ENCODE measurements around the gene SEMA3G.

Gene SEMA3G

DNA sequence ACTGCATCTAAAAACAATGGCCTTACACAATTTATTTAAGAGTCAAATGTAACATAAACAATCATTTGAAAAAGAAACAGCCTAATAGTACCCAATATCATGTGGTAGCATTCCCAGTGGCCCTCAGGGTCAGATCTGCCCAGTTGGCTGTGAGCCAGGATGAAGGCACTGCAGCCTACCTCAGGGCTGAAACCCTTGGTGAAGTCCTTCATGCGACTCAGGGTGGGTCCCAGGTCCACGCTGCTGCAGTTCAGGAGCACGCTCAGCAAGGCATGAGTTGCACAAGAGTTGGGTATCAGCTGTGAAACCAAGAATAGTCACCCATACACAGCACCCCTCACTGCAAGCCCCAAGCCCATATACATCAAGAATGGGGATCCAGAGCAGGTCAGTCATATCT is 37.1 kb downstream of the SEMA3G start:
- H3K27me3 Mint-ChIP-seq (ENCODE audit: low read depth): no peaks in the 10 kb centered on the region
- H3K27ac Mint-ChIP-seq: peak overlapping the region; percentile 96
- peaks cover 25% of the 10 kb centered on the region for H3K4me1 Mint-ChIP-seq (ENCODE audit: low read depth)
- peak overlapping the region; percentile 82 for H3K4me3 Mint-ChIP-seq
- H3K9me3 Mint-ChIP-seq: no peaks in the 10 kb centered on the region
- peaks cover 41% of the 10 kb centered on the region for H3K36me3 Mint-ChIP-seq (ENCODE audit: low read depth)
- DNase-seq (ENCODE audit: low spot score): no peak

DNA sequence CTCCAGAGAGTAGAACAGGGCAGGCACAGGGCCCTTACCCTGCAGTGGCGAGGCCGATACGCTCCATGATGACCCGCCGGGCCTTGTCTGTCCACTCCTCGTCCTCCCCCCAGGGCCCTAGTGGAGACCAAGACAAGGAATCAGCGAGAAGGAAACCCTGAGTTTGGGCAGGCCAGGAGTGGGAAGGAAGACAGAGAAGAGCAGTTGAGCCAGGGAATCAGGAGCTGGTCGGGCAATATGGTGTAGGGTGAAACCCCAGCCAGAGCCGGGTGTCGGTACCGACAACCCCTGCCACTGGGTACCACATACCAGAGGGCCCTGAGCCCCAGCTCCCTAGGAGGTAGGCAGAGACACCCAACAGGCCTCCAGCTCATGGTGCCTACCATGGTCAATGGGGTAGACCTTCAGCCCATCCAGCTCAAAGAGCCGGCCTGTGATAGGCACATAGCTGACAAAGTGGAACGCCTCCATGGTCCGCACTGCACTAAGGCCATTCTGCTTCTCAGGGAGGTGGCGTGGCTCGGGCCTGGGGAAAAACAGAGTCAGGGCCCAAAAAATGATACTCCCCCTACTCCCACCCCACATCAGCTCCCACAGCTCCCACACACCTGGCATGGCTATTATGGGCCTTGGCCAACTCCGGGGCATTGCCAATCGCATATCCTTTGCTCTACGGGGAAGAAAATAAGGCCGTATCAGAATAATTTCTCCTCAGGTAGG is 38.0 kb downstream of the SEMA3G start:
- Mint-ChIP-seq H3K27me3 (ENCODE audit: low read depth) (no peaks in the 10 kb centered on the region), H3K4me3 (no peak overlapping the region), H3K36me3 (ENCODE audit: low read depth) (peaks cover 45% of the 10 kb centered on the region), H3K27ac (no peak overlapping the region), H3K9me3 (no peaks in the 10 kb centered on the region), H3K4me1 (ENCODE audit: low read depth) (peaks cover 20% of the 10 kb centered on the region)
- DNase-seq (ENCODE audit: low spot score): no peak

DNA sequence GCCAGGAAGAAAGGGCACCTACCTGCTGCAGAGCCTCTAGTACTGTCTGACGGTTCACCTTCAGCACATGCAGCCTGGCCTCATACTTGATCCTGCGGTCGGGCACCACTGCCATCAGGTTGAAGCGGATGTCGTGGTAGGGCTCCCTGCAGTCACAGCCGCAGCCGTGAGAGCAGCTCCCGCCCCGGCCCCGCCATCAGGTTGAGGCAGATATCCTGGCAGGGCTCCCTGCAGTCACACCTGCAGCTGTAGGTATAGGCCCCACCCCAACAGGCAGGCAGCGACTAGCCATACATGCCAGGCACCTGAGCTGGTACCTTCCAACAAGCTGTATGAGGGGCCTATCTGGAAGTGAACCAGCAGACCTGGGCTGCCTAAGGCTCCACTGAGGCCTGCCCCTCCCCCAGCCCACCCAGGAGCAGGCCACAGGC is 38.7 kb downstream of the SEMA3G start:
- Mint-ChIP-seq H3K4me1 (ENCODE audit: low read depth) (peaks cover 14% of the 10 kb centered on the region), H3K4me3 (no peak overlapping the region), H3K36me3 (ENCODE audit: low read depth) (peaks cover 52% of the 10 kb centered on the region), H3K9me3 (no peaks in the 10 kb centered on the region), H3K27ac (no peak overlapping the region), H3K27me3 (ENCODE audit: low read depth) (no peaks in the 10 kb centered on the region)
- no peak for DNase-seq (ENCODE audit: low spot score)

DNA sequence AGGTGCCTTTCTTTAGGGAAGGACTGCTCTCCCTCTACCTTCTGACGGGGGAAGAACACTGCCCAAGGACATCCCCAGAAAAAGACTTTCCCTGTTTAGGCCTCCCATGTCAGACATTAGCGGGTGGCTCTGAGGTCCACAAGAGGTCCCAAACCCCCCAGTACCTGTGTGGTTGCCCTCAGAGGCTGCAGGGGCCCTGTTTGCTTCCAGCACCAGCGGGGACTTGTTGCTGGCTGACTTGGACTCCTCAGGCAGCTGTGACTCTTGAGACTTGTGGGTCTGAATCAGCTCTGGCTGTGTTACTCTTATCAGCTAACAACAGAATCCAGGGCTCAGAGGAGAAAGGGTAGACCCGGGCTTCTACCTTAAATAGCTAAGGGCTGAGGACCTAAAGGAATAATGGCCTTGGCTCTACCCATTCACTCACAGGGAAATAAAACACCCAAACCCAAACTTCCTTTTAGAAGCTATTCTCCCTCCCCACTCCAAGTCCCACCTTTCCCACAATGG is 39.2 kb downstream of the SEMA3G start:
- Mint-ChIP-seq H3K27ac (no peak overlapping the region), H3K36me3 (ENCODE audit: low read depth) (peaks cover 55% of the 10 kb centered on the region), H3K9me3 (no peaks in the 10 kb centered on the region), H3K27me3 (ENCODE audit: low read depth) (no peaks in the 10 kb centered on the region), H3K4me3 (no peak overlapping the region), H3K4me1 (ENCODE audit: low read depth) (peaks cover 10% of the 10 kb centered on the region)
- no peak for DNase-seq (ENCODE audit: low spot score)

DNA sequence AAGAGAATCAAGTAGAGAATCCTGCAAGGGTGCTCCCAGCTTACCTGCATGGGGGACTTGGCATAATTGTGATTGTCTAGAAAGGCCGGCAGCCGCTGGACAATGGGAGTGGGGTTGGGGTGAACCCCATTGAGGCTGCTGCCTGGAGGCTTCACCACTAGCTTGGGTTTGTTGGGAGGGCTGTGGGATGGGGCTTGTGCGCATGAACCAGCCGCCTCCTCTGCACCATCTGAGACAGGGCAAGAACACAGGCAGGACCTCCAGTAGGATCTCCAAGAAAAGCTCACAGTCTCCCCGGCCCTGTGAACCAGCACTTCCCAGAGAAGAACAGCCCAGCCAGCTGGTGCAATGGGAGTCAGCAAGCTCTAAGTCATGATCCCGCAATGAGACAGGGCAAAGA is 39.8 kb downstream of the SEMA3G start:
- H3K27ac Mint-ChIP-seq: peak overlapping the region; percentile 53
- H3K9me3 Mint-ChIP-seq: no peaks in the 10 kb centered on the region
- peaks cover 10% of the 10 kb centered on the region for H3K4me1 Mint-ChIP-seq (ENCODE audit: low read depth)
- H3K4me3 Mint-ChIP-seq: no peak overlapping the region
- peaks cover 55% of the 10 kb centered on the region for H3K36me3 Mint-ChIP-seq (ENCODE audit: low read depth)
- no peaks in the 10 kb centered on the region for H3K27me3 Mint-ChIP-seq (ENCODE audit: low read depth)
- DNase-seq (ENCODE audit: low spot score): no peak

DNA sequence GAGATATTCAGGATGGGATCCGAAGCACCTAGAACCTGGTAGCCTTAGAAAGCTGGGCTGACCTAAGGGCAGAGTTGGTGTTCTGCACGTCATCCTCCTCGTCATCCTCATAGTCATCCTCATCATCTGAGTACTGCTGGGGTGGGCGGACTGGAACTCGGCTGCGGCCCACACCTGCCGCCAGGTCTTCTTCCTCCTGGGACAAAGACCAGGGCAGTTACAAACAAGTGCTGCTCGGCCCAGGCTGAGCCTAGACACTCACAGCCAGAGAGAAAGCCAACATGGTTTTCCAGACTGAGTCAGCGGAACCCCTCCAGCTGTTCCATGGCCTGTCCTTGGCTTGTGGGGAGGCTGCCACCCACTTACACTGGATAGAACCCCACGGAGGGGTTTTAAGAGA is 40.5 kb downstream of the SEMA3G start:
- Mint-ChIP-seq H3K27me3 (ENCODE audit: low read depth) (no peaks in the 10 kb centered on the region), H3K27ac (no peak overlapping the region), H3K36me3 (ENCODE audit: low read depth) (peaks cover 55% of the 10 kb centered on the region), H3K9me3 (no peaks in the 10 kb centered on the region), H3K4me3 (no peak overlapping the region), H3K4me1 (ENCODE audit: low read depth) (peaks cover 10% of the 10 kb centered on the region)
- no peak for DNase-seq (ENCODE audit: low spot score)

DNA sequence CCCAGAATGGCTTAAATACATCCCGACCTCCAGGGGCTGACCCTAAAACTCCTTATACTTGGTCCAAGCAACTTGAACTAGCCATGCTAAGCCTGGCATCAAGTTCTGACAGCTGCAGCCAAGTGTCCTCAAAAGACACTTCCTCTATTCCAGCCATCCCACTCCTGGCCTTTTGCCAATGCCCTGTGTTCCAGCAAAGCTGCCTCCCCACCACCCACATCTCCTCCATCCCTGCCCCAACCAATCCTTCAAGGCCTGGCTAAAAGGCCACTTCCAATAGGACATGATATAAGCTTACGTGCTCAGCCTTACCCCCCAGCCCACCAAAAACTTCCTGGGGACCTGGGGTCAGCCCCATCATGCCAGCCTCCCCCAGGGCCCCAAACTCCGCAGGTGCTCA is 40.9 kb downstream of the SEMA3G start:
- Mint-ChIP-seq H3K36me3 (ENCODE audit: low read depth) (peaks cover 55% of the 10 kb centered on the region), H3K4me1 (ENCODE audit: low read depth) (peaks cover 10% of the 10 kb centered on the region), H3K27me3 (ENCODE audit: low read depth) (no peaks in the 10 kb centered on the region), H3K9me3 (no peaks in the 10 kb centered on the region), H3K4me3 (no peak overlapping the region), H3K27ac (no peak overlapping the region)
- DNase-seq (ENCODE audit: low spot score): no peak

DNA sequence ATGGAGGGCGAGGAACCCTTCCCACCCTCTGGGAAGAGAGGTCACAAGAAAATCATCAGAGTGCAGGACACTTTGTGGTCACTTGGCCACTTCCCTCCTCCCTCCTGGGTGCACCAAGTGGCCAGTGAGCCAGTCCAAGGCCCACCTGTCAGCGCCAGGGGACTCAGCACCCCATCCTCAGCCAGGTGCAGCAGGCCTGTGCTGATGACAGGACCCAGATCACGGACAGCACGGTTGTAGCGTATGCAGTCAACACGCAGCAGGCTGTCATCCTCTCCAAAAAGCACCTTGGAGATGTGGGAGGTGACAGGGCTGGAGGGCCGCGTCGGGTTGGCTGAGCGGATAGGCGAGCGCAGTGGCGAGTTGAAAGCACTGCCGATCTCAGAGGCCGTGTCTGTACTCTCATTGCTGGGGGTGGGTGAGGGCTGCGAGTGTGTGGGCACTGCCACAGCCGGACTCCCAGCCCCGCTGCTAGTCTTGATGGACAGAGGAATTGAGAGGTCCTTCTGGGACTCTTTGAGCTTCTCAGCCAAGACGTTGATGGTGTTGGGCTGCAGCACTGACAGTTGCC is 41.5 kb downstream of the SEMA3G start:
- peaks cover 52% of the 10 kb centered on the region for H3K36me3 Mint-ChIP-seq (ENCODE audit: low read depth)
- no peak overlapping the region for H3K4me3 Mint-ChIP-seq
- peaks cover 5% of the 10 kb centered on the region for H3K4me1 Mint-ChIP-seq (ENCODE audit: low read depth)
- H3K9me3 Mint-ChIP-seq: no peaks in the 10 kb centered on the region
- H3K27ac Mint-ChIP-seq: no peak overlapping the region
- H3K27me3 Mint-ChIP-seq (ENCODE audit: low read depth): no peaks in the 10 kb centered on the region
- no peak for DNase-seq (ENCODE audit: low spot score)

DNA sequence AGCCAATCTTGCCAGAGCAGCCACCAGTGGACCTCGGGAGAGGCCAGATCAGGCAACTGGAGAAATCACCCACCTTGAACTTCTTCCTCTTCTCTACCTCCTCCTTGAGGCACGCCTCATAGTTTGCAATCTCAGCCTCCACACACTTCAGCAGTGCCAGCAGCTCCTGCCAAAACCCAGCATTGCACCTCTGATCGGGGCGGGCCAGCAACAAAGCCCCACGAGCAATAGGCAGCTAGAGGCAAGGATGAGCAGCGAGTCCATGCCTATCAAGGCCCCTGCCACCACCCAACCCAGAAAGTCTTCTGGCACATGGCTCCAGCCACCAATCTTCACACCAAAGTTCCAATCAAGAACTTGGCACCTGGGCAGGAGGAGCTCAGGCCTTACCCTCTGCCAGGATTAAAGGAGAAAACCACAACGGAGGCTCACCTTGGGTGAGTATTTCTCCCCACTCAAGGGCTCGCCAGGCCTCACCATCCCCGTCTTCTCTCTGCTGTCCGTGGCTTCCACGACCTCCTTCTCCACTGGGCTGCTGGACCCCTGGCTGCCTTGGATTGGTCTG is 42.1 kb downstream of the SEMA3G start:
- H3K4me1 Mint-ChIP-seq (ENCODE audit: low read depth): peaks cover 4% of the 10 kb centered on the region

DNA sequence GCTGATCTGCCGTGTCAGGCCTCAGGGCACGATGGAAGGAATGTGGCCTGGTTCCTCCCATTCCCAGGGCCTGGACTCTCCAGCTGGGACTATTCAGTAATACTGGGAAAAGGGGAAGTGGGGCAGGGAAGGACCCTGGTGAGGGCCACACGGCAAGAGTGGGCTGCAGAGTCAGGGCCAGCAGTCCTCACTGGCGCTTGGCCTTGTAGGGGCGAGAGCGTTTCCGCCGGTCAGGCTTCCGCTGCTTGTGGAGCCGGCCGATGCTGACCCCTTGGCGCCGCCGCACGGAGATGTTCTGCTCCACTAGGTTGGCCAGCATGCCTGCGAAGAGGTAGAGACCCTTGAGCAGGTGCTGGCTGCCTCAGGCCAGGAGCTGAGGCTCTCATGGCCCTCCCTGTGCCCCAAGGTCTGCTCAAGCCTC is 42.8 kb downstream of the SEMA3G start:
- Mint-ChIP-seq H3K27me3 (ENCODE audit: low read depth) (no peaks in the 10 kb centered on the region), H3K27ac (no peak overlapping the region), H3K4me3 (no peak overlapping the region), H3K36me3 (ENCODE audit: low read depth) (peaks cover 40% of the 10 kb centered on the region), H3K9me3 (no peaks in the 10 kb centered on the region), H3K4me1 (ENCODE audit: low read depth) (peaks cover 4% of the 10 kb centered on the region)
- DNase-seq (ENCODE audit: low spot score): no peak

More for the DNA sequence above, 42.1 kb downstream of the SEMA3G start:
- no peaks in the 10 kb centered on the region for H3K9me3 Mint-ChIP-seq
- H3K4me3 Mint-ChIP-seq: no peak overlapping the region
- no peaks in the 10 kb centered on the region for H3K27me3 Mint-ChIP-seq (ENCODE audit: low read depth)
- no peak for DNase-seq (ENCODE audit: low spot score)
- no peak overlapping the region for H3K27ac Mint-ChIP-seq
- peaks cover 47% of the 10 kb centered on the region for H3K36me3 Mint-ChIP-seq (ENCODE audit: low read depth)

DNA sequence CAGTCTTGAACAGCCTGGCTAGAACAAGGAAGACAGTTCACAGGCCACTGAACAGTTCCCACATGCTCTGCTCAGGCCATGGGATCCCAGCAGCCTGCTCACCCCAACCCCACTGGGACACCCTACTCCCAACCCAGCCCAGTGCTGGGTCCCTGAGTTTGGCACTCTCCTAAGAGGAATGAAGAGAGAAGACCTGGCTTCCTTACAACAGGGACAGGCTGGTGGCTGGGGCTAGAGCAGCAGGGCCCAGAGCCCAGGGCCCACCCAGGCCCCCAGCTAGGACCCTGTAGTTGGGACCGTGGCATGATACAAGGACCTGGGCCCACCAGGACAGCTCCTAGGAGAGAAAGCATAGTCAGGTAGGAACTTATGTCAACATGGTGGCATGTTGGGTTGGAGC is 43.4 kb downstream of the SEMA3G start:
- no peaks in the 10 kb centered on the region for H3K9me3 Mint-ChIP-seq
- H3K27me3 Mint-ChIP-seq (ENCODE audit: low read depth): no peaks in the 10 kb centered on the region
- peaks cover 37% of the 10 kb centered on the region for H3K36me3 Mint-ChIP-seq (ENCODE audit: low read depth)
- no peak overlapping the region for H3K4me3 Mint-ChIP-seq
- no peak overlapping the region for H3K27ac Mint-ChIP-seq
- no peak for DNase-seq (ENCODE audit: low spot score)
- peaks cover under 1% of the 10 kb centered on the region for H3K4me1 Mint-ChIP-seq (ENCODE audit: low read depth)

DNA sequence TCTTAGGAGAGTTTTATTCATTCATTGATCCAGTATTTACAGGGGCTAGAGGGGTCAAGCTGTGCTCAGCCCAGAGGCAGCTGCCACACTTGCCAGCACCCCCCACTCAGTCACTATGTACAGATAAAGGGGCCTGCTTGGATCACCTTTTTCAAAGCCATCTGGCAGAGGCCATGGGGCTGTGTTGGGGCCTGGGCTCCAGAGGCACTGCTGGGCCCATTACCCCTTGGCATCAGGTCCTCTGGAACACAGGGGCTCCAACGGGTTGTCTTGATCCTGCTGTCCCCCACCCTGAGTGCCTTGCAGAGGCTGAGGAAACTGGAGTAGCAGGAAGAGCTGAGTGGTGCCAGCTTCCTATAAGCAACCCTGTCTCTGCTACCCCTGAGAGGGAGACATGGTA is 43.9 kb downstream of the SEMA3G start:
- H3K4me3 Mint-ChIP-seq: no peak overlapping the region
- no peaks in the 10 kb centered on the region for H3K4me1 Mint-ChIP-seq (ENCODE audit: low read depth)
- DNase-seq (ENCODE audit: low spot score): no peak
- no peak overlapping the region for H3K27ac Mint-ChIP-seq
- H3K9me3 Mint-ChIP-seq: no peaks in the 10 kb centered on the region
- peaks cover 36% of the 10 kb centered on the region for H3K36me3 Mint-ChIP-seq (ENCODE audit: low read depth)
- H3K27me3 Mint-ChIP-seq (ENCODE audit: low read depth): no peaks in the 10 kb centered on the region

DNA sequence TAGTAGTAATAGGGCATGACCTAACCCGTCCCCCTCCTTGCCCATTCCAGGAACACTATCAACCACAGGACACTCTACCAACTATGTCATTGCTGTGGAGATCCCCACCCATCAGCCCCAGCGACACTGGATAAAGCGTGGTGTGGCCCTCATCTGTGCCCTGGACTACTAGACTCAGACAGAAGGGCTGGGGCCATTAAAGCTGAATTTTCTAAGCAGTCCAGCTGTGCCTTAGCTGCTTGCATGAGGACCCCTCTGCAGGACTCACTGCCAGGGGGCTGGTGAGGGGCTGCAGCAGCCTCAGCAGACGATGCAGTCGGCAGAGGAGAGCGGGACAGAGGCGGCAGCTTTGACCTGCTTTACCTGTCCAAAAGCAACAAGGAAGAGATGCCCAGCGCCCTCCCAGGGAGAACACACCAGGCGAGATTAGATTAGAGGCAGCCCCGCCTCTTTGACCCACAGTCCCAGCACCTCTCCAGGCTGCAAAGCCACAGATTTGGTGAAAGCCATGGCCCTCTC is 44.6 kb downstream of the SEMA3G start:
- Mint-ChIP-seq H3K9me3 (no peaks in the 10 kb centered on the region), H3K27ac (no peak overlapping the region), H3K27me3 (ENCODE audit: low read depth) (no peaks in the 10 kb centered on the region), H3K36me3 (ENCODE audit: low read depth) (peaks cover 33% of the 10 kb centered on the region), H3K4me3 (no peak overlapping the region), H3K4me1 (ENCODE audit: low read depth) (no peaks in the 10 kb centered on the region)
- no peak for DNase-seq (ENCODE audit: low spot score)

DNA sequence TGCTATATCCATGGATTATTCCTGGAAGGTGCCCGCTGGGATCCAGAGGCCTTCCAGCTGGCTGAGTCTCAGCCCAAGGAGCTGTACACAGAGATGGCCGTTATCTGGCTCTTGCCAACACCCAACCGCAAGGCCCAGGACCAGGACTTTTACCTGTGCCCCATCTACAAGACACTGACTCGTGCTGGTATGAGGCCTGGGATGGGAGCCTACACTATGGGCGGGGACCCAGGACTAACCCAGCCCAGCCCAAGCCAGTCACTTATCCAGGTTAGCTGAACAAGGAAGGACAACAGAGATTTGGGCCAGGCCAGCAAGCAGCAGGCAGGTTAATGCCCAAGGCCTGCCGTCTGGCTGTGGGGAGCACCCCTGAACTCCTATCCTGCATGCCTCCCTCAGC is 45.3 kb downstream of the SEMA3G start:
- H3K27me3 Mint-ChIP-seq (ENCODE audit: low read depth): no peaks in the 10 kb centered on the region
- no peak overlapping the region for H3K4me3 Mint-ChIP-seq
- H3K9me3 Mint-ChIP-seq: no peaks in the 10 kb centered on the region
- no peak for DNase-seq (ENCODE audit: low spot score)
- no peaks in the 10 kb centered on the region for H3K4me1 Mint-ChIP-seq (ENCODE audit: low read depth)
- H3K27ac Mint-ChIP-seq: no peak overlapping the region
- peaks cover 28% of the 10 kb centered on the region for H3K36me3 Mint-ChIP-seq (ENCODE audit: low read depth)

Data from T-helper 2 cell treated with Interferon-gamma antibody and Interleukin-4, amounts not matched to agents 5 μg/mL and 100 μg/mL, for 36 hours (primary cell).